ENCODE data around the gene VPS29.
"Not testable (repeated sequence)": the region's sequence is repeated elsewhere in the genome, so short reads cannot be mapped to it uniquely, and the experiment has no call there.

VPS29 gene

DNA sequence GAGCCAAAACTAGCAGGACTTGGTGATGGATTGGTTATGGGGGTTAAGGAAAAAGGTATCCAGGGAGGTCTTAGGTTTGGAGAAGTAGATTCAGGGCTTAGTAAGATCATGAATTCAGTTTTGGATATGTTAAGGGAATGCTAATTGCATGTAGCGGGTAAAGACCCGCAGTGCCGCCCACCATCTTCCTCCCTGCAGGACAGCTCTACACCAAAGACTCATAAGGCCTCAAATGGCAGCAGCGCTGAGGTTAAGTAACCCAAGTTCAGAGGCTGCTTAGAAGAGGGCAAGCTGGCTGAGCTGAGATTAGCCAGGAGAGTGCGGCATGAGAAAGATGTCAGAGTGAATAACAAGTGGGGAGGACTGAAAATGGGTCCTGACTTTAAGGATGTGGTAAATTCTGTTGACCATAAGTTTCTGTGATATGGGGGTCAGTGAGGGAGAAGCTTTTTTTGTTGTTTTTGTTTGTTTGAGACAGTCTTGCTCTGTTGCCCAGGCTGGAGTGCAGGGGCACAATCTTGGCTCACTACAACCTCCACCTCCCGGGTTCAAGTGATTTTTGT lies 26.4 kb upstream of the VPS29 start:
- no peak for DNase-seq (ENCODE audit: low read depth in 2 of 2, low spot score in 1 of 2)

- DNase-seq (ENCODE audit: low read depth in 2 of 2, low spot score in 1 of 2): not testable (repeated sequence)
Observed at GRCh38 chr12:110520876-110521712, 19.2 kb upstream of the VPS29 start.

GRCh38 chr12:110518014-110518413 lies 16.1 kb upstream of the VPS29 start:
- not testable (repeated sequence) for DNase-seq (ENCODE audit: low read depth in 2 of 2, low spot score in 1 of 2)

GRCh38 chr12:110516995-110517394 lies 15.1 kb upstream of the VPS29 start:
- DNase-seq (ENCODE audit: low read depth in 2 of 2, low spot score in 1 of 2): no peak

DNA sequence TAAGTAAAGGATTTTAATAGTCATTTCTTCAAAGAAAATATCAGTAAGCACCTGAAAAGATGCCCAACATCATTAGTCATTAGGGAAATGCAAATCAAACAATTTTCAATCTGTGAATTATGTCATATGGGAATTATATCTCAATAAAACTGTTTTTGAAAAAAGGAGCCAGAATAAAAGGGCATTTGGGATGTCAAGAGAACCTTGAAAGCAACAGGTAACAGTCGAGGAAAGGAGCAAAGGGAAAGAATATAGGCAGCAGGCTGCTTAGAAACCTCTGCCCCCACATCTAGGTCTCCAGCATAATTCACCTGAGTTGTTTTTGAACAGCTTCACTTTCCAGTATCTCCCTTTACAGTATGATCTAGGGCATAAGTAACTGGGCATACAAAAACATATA lies 12.5 kb upstream of the VPS29 start:
- DNase-seq (ENCODE audit: low read depth in 2 of 2, low spot score in 1 of 2): no peak

DNA sequence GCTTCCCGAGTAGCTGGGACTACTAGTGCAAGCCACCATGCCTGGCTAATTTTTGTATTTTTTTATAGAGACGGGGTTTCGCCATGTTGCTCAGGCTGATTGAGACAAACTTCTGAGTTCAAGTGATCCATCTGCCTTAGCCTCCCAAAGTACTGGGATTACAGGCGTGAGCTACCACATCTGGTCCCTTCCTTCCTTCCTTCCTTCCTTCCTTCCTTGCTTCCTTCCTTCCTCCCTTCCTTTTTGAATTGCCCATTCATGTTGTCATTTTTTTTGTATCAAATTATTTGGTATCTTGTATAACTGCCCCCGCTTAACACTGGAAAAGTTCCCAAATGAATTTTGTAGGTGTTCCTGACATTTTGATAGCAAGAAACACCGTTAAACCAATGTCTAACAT lies 11.9 kb upstream of the VPS29 start:
- DNase-seq (ENCODE audit: low read depth in 2 of 2, low spot score in 1 of 2): no peak

DNA sequence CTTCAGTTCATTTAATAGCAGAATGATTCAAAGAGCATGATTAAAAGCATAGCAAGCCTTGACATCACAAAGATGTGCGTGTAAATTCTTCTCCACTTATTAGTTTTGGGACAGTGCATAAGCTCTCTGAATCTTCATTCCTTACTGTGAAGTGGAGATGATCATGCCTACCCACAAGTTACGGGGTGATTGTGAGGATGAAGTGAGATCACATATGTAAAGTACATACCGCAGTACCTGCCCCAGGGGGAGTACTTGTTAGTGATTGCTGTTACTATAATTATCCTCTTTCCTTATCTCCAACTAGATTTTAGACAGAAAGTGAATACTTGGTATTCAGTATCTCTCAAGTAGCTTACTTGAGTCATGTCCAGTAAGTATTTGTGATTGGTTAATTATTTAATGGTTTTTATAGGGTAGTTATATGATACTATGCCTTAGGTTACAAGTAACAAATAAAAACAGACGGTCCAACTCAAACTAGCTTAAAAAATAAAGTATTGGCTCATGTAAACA lies 6.2 kb upstream of the VPS29 start:
- DNase-seq (ENCODE audit: low read depth in 2 of 2, low spot score in 1 of 2): no peak

DNA sequence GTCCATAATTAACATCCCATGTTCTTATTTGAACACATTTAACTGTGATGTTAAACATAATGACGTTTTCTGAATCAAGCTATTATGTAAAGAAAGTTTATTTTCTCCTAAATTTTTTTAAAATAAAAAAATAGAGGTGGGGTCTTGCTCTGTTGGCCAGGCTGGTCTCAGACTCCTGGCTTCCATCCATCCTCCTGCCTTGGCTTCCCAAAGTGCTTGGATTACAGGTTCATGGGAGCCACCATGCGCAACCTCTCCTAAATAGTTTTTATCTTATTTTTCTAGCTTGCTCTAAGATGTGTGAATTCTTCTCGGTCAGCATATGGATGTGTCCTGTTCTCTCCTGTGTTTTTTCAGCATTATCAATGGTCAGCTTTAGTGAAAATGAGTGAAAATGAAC lies 3.4 kb upstream of the VPS29 start:
- DNase-seq (ENCODE audit: low read depth in 2 of 2, low spot score in 1 of 2): no peak

DNA sequence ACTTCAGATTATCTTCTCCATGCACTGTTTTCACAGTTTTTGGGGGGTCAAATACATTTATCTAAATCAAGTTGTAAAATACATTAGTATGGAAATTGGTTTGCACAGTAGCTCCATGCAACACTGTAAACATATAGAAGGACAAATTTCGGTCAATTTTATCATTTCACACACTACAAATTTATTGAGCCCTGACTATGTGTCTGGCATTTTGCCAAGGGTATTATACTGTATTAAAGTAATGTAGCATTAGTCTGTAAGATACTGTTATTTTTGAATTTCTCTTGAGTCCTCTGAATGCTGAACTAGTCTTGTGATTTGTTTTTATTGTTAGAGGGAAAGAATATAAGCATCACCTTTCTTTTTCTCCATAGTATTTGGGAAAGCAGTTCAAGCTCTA lies 1.5 kb upstream of the VPS29 start:
- no peak for DNase-seq (ENCODE audit: low read depth in 2 of 2, low spot score in 1 of 2)

- no peak for DNase-seq (ENCODE audit: low read depth in 2 of 2, low spot score in 1 of 2)
Observed at GRCh38 chr12:110501399-110501751, 536 bp downstream of the VPS29 start.

GRCh38 chr12:110498984-110499706 lies 2.8 kb downstream of the VPS29 start:
- no peak for DNase-seq (ENCODE audit: low read depth in 2 of 2, low spot score in 1 of 2)

DNA sequence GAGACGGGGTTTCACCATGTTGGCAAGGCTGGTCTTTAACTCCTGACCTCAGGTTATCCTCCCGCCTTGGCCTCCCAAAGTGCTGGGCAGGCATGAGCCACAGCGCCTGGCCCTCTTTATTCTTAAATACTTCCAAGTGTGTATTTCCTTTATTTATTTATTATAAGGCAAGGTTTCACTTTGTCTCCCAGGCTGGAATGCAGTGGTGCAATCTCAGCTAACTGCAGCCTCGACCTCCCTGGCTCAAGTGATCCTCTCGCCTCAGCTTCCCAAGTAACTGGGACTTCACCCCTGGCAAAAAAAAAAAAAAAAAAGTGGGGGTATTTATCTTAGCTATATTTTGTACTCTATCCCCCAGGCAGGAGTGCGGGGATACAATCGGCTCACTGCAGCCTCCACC lies 26.5 kb downstream of the VPS29 start:
- DNase-seq (ENCODE audit: low read depth in 2 of 2, low spot score in 1 of 2): no peak

DNA sequence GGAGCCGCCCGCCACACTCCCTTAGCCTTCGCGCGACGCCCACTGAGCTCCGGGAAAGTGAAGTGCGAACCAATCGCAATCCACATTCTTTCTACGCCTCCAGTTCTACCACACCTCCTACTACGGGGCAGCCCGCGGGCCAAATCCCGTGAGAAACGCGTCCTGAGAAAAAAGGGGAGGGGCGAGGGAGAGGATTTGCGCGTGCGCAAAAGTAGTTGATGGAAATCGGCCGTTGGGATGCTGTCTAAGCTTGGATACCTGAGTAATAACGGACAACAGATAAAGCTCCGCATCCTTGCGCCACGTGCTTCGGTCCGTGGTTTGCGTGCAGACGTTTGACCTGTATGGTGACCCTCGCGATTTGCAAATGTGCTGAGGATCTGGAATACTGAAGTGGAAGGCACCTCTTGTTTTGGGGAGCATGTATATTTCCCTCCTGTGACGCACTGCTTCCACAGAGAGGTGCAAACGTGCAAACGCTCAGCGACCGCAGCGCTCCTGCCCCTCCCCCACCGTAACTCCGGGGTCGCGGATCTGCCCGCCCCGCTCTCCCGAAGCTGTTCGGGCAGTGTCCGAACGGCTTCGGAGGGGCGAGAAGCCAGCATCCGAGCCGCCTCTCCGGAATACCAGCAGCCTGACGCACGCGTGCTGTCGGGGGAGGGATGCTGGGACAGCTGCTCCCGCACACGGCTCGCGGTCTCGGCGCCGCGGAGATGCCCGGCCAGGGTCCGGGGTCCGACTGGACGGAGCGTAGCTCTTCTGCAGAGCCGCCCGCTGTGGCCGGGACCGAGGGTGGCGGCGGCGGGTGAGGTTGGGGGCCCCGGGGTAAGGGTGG lies 33.5 kb downstream of the VPS29 start, which contains the start of the genes FAM216A and GPN3:
Gene FAM216A, plus strand, starts transcription at position 632 of the 835 bp plus-strand sequence. Its CDS starts 31 bp downstream, at position 663.
Gene GPN3, minus strand, starts transcription at position 44 of the 835 bp plus-strand sequence. CDS start 54 bp downstream, outside the sequence.
- DNase-seq (ENCODE audit: low read depth in 2 of 2, low spot score in 1 of 2): peak; percentile 91

DNA sequence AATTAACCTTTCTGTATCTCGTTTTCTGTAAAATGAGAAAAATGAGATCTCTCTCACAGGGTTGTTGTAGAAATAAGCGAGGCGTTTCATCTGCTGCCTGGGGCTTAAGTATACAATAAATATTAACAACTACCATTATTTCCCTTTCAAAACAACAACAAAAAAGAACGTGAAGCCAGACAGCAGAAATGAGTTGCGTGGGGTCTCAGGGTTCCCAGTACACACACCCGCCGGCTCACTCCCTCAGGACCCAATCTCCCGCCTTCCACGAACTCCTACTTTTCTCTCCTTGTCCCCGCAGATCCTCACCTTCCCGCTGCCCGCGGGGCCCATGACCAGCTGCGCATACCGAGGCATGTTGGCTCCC lies 34.1 kb downstream of the VPS29 start:
- no peak for DNase-seq (ENCODE audit: low read depth in 2 of 2, low spot score in 1 of 2)

DNA sequence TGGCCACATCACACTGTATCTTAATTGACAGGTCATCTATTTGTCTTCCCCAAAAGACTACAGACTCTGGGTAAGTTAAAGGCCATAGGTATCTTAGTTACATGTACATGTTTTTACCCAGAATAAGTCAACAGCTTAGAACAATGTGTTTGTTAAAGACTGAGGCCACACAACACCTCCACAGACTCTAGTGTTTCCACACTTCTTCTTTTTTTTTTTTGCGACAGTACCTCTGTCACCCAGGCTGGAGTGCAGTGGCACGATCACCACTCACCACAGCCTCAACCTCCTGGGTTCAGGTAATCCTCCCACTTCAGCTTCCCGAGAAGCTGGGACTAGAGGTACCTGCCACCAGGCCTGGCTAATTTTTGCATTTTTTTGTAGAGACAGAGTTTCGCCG lies 35.1 kb downstream of the VPS29 start:
- DNase-seq (ENCODE audit: low read depth in 2 of 2, low spot score in 1 of 2): no peak

DNA sequence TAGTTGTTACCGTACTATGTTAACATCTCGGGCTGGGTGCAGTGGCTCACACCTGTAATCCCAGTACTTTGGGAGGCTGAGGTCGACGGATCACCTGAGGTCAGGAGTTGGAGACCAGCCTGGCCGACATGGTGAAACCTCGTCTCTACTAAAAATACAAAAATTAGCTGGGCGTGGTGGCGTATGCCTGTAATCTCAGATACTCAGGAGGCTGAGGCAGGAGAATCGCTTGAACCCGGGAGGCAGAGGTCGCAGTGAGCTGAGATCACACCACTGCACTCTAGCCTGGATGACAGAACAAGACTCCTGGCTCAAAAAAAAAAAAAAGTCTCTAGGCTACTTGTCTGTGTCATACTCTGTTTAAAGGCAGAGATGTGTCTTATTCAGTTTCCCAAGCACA lies 36.1 kb downstream of the VPS29 start:
- DNase-seq (ENCODE audit: low read depth in 2 of 2, low spot score in 1 of 2): not testable (repeated sequence)

- DNase-seq (ENCODE audit: low read depth in 2 of 2, low spot score in 1 of 2): no peak
Observed at GRCh38 chr12:110465024-110465423, 36.9 kb downstream of the VPS29 start.

GRCh38 chr12:110461189-110461588 lies 40.7 kb downstream of the VPS29 start:
- not testable (repeated sequence) for DNase-seq (ENCODE audit: low read depth in 2 of 2, low spot score in 1 of 2)

DNA sequence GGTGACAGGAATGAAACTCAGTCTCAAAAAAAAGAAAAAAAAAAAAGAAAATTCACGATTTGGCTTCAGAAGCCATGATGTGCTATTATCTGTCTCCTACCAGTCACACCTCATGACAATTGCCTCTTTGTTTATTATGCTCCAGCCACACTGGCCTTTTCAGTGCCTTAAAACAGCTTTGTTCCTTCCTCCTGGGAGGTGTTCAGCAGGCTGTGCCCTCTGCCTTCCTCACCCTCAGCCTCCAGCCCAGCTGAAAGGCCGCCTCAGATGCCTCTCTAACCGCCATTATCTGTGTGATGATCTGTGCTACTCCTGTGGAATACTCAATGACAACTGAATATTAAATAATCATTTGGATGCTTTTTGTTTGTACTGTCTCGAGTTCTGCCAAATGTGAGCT lies 43.2 kb downstream of the VPS29 start:
- DNase-seq (ENCODE audit: low read depth in 2 of 2, low spot score in 1 of 2): no peak

GRCh38 chr12:110453569-110454296 lies 48.2 kb downstream of the VPS29 start:
- DNase-seq (ENCODE audit: low read depth in 2 of 2, low spot score in 1 of 2): no peak

Measured in stimulated activated CD8-positive, alpha-beta memory T cell treated with anti-CD3 and anti-CD28 coated beads, Interleukin-4, amount 100 ng/mL, for 4 hours (primary cell).